ENCODE data around the gene SERPINB11.
"Not testable (repeated sequence)": the region's sequence is repeated elsewhere in the genome, so short reads cannot be mapped to it uniquely, and the experiment has no call there.

SERPINB11 gene

GRCh38 chr18:63702660-63703059 is at the start of gene SERPINB11:
SERPINB11 (plus strand) TSS chr18:63702960; CDS start chr18:63710194, 7,234 bp downstream.
- no peak for DNase-seq

GRCh38 chr18:63658920-63659319 is 43.8 kb upstream of the SERPINB11 start:
- peak; percentile 50 for DNase-seq

GRCh38 chr18:63661750-63662149 is 41.0 kb upstream of the SERPINB11 start, which contains the start of gene SERPINB3:
SERPINB3 (minus strand) TSS chr18:63661893; CDS start chr18:63661216, 677 bp downstream.
- DNase-seq = not testable (repeated sequence)

GRCh38 chr18:63664571-63664970 is 38.2 kb upstream of the SERPINB11 start:
- DNase-seq = no peak

- no peak for DNase-seq
These were observed 26.0 kb upstream of the SERPINB11 start for GRCh38 chr18:63676526-63677323.

- peak; percentile 44 for DNase-seq
These were observed 25.1 kb upstream of the SERPINB11 start for GRCh38 chr18:63677500-63678225.

- DNase-seq = no peak
These were observed 22.7 kb upstream of the SERPINB11 start for GRCh38 chr18:63679820-63680606.

GRCh38 chr18:63681449-63682340 is 21.1 kb upstream of the SERPINB11 start:
- DNase-seq = no peak

- peak; percentile 95 for DNase-seq
These were observed 19.6 kb upstream of the SERPINB11 start for GRCh38 chr18:63683152-63683551.

- no peak for DNase-seq
These were observed 18.9 kb upstream of the SERPINB11 start for GRCh38 chr18:63683890-63684289.

- no peak for DNase-seq
These were observed 18.0 kb upstream of the SERPINB11 start for GRCh38 chr18:63684718-63685117.

GRCh38 chr18:63686871-63687270 is 15.9 kb upstream of the SERPINB11 start:
- DNase-seq = peak; percentile 41

GRCh38 chr18:63689064-63689463 is 13.7 kb upstream of the SERPINB11 start:
- no peak for DNase-seq

- peak; percentile 50 for DNase-seq
These were observed 5.6 kb upstream of the SERPINB11 start for GRCh38 chr18:63697097-63697660.

- no peak for DNase-seq
These were observed 2.3 kb upstream of the SERPINB11 start for GRCh38 chr18:63700501-63700900.

GRCh38 chr18:63701952-63702351 is 808 bp upstream of the SERPINB11 start:
- DNase-seq = no peak

- no peak for DNase-seq
These were observed 2.6 kb downstream of the SERPINB11 start for GRCh38 chr18:63705401-63705800.

GRCh38 chr18:63707816-63708215 is 5.1 kb downstream of the SERPINB11 start:
- DNase-seq = no peak

GRCh38 chr18:63708650-63709049 is 5.9 kb downstream of the SERPINB11 start:
- DNase-seq = peak; percentile 88

GRCh38 chr18:63725682-63726480 is 23.1 kb downstream of the SERPINB11 start:
- DNase-seq = peak; percentile 40

- no peak for DNase-seq
These were observed 28.0 kb downstream of the SERPINB11 start for GRCh38 chr18:63730773-63731172.

Data from fibroblast of upper back skin (primary cell).